Measurements from ENCODE around the gene SIK2.

SIK2 gene

DNA sequence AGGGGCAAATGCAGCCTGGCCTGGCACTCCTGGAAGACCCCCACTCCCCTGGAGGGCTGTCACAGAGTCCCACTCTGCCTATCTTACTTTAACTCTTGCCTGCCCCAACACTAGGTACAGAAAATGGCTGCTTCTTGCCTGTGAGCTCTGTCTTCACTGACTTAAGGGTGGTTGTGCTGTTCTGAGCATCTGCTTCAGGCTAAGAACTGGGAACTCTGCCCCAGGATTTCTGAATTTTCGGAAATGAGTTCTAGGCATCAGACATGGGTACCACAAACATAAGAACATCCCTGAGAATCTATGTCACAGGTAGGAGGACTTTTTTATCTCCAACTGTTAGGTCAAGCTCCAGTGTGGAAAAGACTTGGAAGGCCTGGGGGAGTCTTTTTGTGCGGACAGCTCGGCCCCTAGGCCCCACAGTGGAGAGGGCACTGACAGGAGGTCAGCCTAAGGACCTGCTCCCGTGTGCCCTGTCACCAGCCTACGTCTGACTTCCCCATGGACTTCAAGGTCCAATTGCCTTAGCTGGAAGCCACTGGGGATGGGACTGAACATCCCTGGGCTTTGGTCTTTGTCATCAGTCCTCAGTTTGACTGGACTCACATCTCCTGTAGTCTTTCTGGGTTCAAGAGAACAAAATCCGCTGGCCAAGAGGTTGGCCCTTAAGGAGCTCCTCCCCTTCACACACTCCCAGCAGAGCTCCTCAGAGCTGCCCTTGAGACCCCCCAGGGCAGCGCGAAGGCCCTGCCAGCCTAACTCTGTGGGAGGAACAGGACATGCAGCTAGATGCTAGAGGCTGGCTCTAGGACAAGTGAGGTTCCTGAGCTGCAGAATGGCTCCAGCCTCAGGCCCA lies 132.1 kb downstream of the SIK2 start:
- TF ChIP-seq CREB1 (IDR thresholded peaks at IDR 0.05; ENCODE audit: low read depth), result no peak
- TF ChIP-seq RAD21 (IDR thresholded peaks at IDR 0.05; ENCODE audit: low read depth), result no peak
- TF ChIP-seq EGR1 (IDR thresholded peaks at IDR 0.05), result no peak
- no peak for TF ChIP-seq TCF12 (IDR thresholded peaks at IDR 0.05; ENCODE audit: low read depth)
- no peak for TF ChIP-seq ZBTB7A (IDR thresholded peaks at IDR 0.05; ENCODE audit: low read depth)
- TF ChIP-seq YY1 (IDR thresholded peaks at IDR 0.05; ENCODE audit: low read depth), result no peak
- TF ChIP-seq TAF1 (IDR thresholded peaks at IDR 0.05; ENCODE audit: low read depth), result no peak
- no peak for TF ChIP-seq CEBPB (IDR thresholded peaks at IDR 0.05)
- no peak for TF ChIP-seq TEAD4 (IDR thresholded peaks at IDR 0.05)
- TF ChIP-seq, protein P1, sequence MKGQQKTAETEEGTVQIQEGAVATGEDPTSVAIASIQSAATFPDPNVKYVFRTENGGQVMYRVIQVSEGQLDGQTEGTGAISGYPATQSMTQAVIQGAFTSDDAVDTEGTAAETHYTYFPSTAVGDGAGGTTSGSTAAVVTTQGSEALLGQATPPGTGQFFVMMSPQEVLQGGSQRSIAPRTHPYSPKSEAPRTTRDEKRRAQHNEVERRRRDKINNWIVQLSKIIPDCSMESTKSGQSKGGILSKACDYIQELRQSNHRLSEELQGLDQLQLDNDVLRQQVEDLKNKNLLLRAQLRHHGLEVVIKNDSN (IDR thresholded peaks at IDR 0.05), result no peak
- TF ChIP-seq, protein P2, sequence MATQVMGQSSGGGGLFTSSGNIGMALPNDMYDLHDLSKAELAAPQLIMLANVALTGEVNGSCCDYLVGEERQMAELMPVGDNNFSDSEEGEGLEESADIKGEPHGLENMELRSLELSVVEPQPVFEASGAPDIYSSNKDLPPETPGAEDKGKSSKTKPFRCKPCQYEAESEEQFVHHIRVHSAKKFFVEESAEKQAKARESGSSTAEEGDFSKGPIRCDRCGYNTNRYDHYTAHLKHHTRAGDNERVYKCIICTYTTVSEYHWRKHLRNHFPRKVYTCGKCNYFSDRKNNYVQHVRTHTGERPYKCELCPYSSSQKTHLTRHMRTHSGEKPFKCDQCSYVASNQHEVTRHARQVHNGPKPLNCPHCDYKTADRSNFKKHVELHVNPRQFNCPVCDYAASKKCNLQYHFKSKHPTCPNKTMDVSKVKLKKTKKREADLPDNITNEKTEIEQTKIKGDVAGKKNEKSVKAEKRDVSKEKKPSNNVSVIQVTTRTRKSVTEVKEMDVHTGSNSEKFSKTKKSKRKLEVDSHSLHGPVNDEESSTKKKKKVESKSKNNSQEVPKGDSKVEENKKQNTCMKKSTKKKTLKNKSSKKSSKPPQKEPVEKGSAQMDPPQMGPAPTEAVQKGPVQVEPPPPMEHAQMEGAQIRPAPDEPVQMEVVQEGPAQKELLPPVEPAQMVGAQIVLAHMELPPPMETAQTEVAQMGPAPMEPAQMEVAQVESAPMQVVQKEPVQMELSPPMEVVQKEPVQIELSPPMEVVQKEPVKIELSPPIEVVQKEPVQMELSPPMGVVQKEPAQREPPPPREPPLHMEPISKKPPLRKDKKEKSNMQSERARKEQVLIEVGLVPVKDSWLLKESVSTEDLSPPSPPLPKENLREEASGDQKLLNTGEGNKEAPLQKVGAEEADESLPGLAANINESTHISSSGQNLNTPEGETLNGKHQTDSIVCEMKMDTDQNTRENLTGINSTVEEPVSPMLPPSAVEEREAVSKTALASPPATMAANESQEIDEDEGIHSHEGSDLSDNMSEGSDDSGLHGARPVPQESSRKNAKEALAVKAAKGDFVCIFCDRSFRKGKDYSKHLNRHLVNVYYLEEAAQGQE (IDR thresholded peaks at IDR 0.05; ENCODE audit: low read depth), result no peak
- TF ChIP-seq NFIC (IDR thresholded peaks at IDR 0.05), result no peak
- TF ChIP-seq EP300 (IDR thresholded peaks at IDR 0.05; ENCODE audit: borderline replicate concordance), result no peak
- TF ChIP-seq, protein P3, sequence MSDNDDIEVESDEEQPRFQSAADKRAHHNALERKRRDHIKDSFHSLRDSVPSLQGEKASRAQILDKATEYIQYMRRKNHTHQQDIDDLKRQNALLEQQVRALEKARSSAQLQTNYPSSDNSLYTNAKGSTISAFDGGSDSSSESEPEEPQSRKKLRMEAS (IDR thresholded peaks at IDR 0.05), result no peak

DNA sequence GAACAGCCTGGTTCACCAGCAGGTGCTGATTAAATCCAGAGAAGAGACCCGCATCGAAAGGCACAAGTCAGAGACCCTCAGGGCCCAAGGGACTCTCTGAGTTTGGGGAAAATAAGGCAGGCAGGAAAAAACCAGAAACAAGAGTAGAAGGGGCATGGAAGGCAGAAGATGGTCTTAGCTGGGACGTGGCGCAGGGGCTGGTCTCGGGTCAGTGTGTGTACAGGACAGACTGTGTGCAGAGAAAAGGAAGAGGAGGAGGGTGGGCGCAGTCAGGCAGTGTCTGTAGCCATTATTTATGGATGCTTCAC lies 132.7 kb downstream of the SIK2 start:
- TF ChIP-seq TCF12 (IDR thresholded peaks at IDR 0.05; ENCODE audit: low read depth), result no peak
- TF ChIP-seq, protein P2 (IDR thresholded peaks at IDR 0.05; ENCODE audit: low read depth), result no peak

DNA sequence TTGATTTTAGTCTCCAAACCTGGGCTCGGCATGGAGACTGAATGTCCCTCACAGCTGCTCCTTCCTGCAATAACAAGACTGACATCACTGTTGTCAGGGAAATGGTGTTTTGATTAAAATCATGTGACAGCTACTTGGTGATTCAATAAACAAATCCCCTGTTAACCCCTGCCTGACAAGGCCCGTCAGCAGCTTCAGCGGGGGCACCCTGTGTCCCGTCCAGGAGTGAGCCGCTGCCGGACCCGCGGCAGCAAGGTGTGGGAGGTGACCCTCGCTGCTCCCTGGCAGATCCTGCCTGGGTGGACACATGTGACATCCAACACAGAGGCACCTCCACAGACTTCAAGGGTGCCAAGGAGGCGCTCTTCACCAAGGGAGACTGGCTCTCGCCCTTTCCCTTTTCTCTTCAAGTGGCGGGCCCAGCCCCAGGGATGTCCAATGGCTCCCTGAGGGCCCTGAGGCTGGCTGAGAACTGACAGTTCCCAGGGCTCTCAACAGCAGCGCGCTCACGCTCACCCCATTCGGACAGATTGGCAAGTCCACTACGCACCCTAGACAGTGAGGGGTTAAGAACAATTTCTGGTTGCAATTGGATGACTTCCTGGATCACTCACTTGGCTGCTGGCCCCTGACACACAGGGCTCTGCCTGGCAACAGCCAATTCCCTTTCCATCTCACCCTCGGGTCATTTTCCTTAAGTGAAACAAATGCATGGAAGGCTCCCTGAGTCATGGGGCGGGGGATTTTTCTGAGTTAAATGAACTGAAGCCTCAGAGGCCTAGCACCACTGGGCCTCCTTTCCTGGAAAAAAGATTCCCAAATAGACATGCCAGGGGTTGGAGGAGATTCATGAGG lies 133.2 kb downstream of the SIK2 start:
- TF ChIP-seq RAD21 (IDR thresholded peaks at IDR 0.05; ENCODE audit: low read depth) (no peak), NFIC (IDR thresholded peaks at IDR 0.05) (0 out of 2 replicates have a peak, but pooled peaks have one; percentile 23)
- TF ChIP-seq, protein P1 (IDR thresholded peaks at IDR 0.05), result peak; percentile 51; the same call in 1 of the 2 replicates

DNA sequence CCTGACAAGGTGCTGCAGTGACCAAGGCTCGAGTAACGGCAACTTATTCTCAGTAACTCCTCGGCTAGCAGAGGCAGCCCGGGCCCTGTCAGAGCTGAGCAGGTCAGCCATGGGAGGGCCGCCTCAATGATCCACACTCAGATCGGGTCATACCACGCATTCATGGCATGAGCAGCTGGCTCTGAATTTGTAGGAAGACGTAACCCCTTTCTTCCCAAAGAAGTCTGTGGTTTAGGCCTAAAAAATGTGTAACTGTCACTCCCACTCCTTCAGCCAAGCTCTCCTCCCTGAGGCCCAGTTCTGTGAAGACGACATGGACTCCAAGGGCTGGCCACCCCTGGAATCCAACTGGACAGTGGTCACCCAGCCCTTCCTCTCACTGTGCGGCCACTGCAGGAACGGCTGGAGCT lies 133.9 kb downstream of the SIK2 start:
- TF ChIP-seq YY1 (IDR thresholded peaks at IDR 0.05; ENCODE audit: low read depth) (no peak), TAF1 (IDR thresholded peaks at IDR 0.05; ENCODE audit: low read depth) (no peak), CEBPB (IDR thresholded peaks at IDR 0.05) (no peak), TEAD4 (IDR thresholded peaks at IDR 0.05) (no peak), EP300 (IDR thresholded peaks at IDR 0.05; ENCODE audit: borderline replicate concordance) (no peak), ZBTB7A (IDR thresholded peaks at IDR 0.05; ENCODE audit: low read depth) (no peak), CREB1 (IDR thresholded peaks at IDR 0.05; ENCODE audit: low read depth) (no peak), NFIC (IDR thresholded peaks at IDR 0.05) (no peak), TCF12 (IDR thresholded peaks at IDR 0.05; ENCODE audit: low read depth) (no peak), EGR1 (IDR thresholded peaks at IDR 0.05) (no peak), RAD21 (IDR thresholded peaks at IDR 0.05; ENCODE audit: low read depth) (no peak), FOXM1 (IDR thresholded peaks at IDR 0.05; ENCODE audit: borderline replicate concordance, low read depth) (no peak)
- TF ChIP-seq, protein P1 (IDR thresholded peaks at IDR 0.05), result no peak
- TF ChIP-seq, protein P3 (IDR thresholded peaks at IDR 0.05), result no peak
- TF ChIP-seq, protein P2 (IDR thresholded peaks at IDR 0.05; ENCODE audit: low read depth), result no peak

Measured in Ishikawa (cell line).